ENCODE data around the gene TFF3. TPM values are rescaled to one million over a fixed set of nuclear protein-coding genes. Genes with fewer than 3 reads are reported as not detected.

Gene TFF3
- total RNA-seq, 1 donor from 2014 or later = 0.26 TPM

DNA sequence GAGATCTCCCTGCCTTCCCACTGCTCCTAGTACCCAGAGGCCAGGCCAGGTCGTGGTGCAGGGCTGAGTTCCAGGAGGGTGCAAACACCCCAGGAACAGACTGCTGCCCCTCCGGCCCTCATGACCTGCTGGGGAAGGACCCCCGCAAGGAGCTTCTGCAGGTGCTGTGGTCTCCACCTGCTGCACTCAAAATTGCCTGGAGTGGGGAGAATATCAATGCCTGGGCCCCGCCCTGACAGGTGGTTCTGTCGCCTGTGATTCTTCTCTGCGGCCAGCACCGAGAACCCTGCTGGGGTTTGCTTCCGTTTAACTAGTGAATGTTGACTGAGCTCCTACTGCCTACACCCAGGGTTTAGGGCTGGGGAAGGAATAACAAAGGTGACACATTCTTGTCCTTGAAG, 2.1 kb upstream of the TFF3 start:
- Histone ChIP-seq H3K4me3 (ENCODE audit: low read depth, low read length) (no peak overlapping the region), H3K27me3 (ENCODE audit: control insufficient read depth, insufficient read depth, low read length) (no peaks in the 10 kb centered on the region), H3K36me3 (ENCODE audit: control insufficient read depth, insufficient read depth, low read length) (no peaks in the 10 kb centered on the region)
- DNase-seq (ENCODE audit: low read depth) (no peak), FAIRE-seq (no peak)
- TF ChIP-seq, protein P1, sequence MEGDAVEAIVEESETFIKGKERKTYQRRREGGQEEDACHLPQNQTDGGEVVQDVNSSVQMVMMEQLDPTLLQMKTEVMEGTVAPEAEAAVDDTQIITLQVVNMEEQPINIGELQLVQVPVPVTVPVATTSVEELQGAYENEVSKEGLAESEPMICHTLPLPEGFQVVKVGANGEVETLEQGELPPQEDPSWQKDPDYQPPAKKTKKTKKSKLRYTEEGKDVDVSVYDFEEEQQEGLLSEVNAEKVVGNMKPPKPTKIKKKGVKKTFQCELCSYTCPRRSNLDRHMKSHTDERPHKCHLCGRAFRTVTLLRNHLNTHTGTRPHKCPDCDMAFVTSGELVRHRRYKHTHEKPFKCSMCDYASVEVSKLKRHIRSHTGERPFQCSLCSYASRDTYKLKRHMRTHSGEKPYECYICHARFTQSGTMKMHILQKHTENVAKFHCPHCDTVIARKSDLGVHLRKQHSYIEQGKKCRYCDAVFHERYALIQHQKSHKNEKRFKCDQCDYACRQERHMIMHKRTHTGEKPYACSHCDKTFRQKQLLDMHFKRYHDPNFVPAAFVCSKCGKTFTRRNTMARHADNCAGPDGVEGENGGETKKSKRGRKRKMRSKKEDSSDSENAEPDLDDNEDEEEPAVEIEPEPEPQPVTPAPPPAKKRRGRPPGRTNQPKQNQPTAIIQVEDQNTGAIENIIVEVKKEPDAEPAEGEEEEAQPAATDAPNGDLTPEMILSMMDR (IDR thresholded peaks at IDR 0.05; ENCODE audit: insufficient read depth, low read length, severe bottlenecking) = no peak

DNA sequence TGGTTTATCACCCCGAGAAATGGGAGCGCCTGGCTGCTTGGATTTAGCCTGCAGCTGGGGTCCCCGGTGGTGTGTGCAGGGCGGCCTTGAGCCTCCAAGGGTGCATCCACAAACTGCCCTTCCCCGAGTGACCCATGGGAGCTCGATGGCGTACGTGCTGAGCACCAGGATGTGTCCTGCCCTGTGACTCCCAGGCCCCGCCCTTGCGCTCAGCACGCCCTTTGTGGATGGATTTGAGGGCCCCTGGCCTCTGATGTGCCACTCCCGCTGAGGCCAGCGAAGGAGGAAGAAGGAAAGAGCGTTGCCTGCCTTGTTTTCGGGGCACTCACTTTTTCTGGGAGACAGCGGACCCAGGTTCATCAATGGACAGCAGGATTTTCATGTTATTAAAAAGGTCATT, 1.7 kb upstream of the TFF3 start:
- H3K4me3 ChIP-seq (ENCODE audit: low read depth, low read length) = no peak overlapping the region
- no peak for DNase-seq (ENCODE audit: low read depth)
- FAIRE-seq = no peak
- TF ChIP-seq, protein P1 (IDR thresholded peaks at IDR 0.05; ENCODE audit: insufficient read depth, low read length, severe bottlenecking) = no peak
- H3K36me3 ChIP-seq (ENCODE audit: control insufficient read depth, insufficient read depth, low read length) = no peaks in the 10 kb centered on the region
- H3K27me3 ChIP-seq (ENCODE audit: control insufficient read depth, insufficient read depth, low read length) = no peaks in the 10 kb centered on the region

DNA sequence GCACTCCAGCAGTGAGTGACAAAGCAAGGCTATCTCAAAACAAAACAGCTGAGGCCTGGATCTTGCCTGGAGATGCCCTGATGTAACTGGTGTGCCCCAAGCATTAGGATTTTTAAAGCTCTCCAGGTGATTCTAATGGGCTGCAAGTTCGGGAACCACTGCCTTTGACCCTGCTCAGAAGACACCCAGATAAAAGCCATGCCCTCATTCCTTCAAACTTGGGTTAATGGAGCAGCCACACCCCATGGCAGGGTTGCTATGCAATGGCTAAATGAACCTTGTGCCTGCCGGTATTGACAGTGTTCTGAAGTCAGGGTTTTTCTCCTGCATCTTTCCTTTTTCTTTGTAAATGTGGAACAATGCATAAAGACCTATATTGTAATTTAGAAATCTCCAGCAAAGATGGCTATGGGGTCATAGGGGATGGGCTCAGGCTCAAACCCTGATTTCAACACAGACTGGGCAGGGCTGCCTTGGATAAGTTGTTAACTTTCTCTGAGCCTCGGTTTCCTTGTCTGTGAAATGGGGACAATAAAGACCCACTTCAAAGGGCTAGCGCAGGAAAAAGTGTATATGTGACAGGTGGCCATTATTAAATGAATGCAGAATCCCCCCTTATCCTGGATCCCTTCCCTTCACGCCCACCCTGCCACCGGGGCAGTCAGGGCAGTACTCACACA, 453 bp downstream of the TFF3 start:
- Histone ChIP-seq H3K4me3 (ENCODE audit: low read depth, low read length) (no peak overlapping the region), H3K36me3 (ENCODE audit: control insufficient read depth, insufficient read depth, low read length) (no peaks in the 10 kb centered on the region), H3K27me3 (ENCODE audit: control insufficient read depth, insufficient read depth, low read length) (no peaks in the 10 kb centered on the region)
- FAIRE-seq (no peak), DNase-seq (ENCODE audit: low read depth) (no peak)
- TF ChIP-seq, protein P1 (IDR thresholded peaks at IDR 0.05; ENCODE audit: insufficient read depth, low read length, severe bottlenecking) = no peak

DNA sequence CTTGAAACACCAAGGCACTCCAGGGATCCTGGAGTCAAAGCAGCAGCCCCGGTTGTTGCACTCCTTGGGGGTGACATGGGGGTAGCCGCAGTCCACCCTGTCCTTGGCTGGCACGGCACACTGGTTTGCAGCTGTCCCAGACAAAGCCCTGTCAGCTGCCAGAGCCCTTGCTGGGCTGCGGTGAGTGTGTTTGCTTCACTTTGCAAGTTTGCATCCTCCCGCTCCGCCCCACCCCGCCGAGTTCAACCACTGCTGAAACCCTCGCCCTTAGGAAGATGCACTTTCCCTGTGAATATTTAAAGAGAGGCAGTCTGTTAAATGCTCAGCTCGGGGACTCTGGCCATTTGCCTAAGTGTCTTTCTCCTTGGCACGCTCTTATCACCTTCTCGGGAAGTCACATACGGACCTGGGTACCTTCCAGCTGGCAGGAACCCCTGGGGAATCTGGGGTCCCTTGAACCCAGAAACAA, 1.7 kb downstream of the TFF3 start:
- FAIRE-seq = no peak

DNA sequence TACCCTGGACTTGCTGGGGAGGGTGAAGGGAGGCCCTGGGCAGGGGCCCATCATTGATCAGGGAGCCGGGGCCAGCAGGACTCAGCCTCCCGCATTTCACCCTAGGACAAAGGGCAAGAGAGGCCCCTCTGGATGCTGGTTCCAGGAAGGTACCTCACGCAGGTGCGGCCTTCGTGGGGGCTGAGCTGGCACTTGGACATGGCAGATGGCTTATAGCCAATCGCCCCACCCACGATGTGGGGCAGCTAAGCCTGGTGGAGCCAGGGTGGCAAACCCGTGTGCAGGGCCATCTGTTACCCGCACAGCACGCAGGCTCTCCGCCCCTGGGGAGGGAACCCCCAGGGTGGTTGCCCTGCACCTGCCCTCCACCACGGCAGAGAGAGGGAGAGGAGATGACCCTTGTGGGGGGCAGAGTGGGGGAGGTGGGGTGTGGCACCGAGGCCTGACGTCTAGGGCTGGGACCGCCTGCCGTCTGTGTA, 2.5 kb downstream of the TFF3 start:
- TF ChIP-seq, protein P1 (IDR thresholded peaks at IDR 0.05; ENCODE audit: insufficient read depth, low read length, severe bottlenecking) = no peak
- DNase-seq (ENCODE audit: low read depth) = no peak
- FAIRE-seq = no peak
- no peak overlapping the region for H3K4me3 ChIP-seq (ENCODE audit: low read depth, low read length)
- H3K36me3 ChIP-seq (ENCODE audit: control insufficient read depth, insufficient read depth, low read length) = no peaks in the 10 kb centered on the region
- no peaks in the 10 kb centered on the region for H3K27me3 ChIP-seq (ENCODE audit: control insufficient read depth, insufficient read depth, low read length)

More for the DNA sequence above, 1.7 kb downstream of the TFF3 start:
- no peak overlapping the region for H3K4me3 ChIP-seq (ENCODE audit: low read depth, low read length)
- H3K27me3 ChIP-seq (ENCODE audit: control insufficient read depth, insufficient read depth, low read length) = no peaks in the 10 kb centered on the region
- no peak for DNase-seq (ENCODE audit: low read depth)
- TF ChIP-seq, protein P1 (IDR thresholded peaks at IDR 0.05; ENCODE audit: insufficient read depth, low read length, severe bottlenecking) = no peak
- no peaks in the 10 kb centered on the region for H3K36me3 ChIP-seq (ENCODE audit: control insufficient read depth, insufficient read depth, low read length)
